HEK293 (cell line): Measurements from ENCODE around the gene GNAI2.
"Not testable (repeated sequence)": the region's sequence is repeated elsewhere in the genome, so short reads cannot be mapped to it uniquely, and the experiment has no call there.

Experiments
- CTCF ChIA-PET: fragments of 350-600 bp; formaldehyde crosslinking; extraction: SDS; loops from one replicate; lab custom pipeline; 2021; ENCODE audit warnings: antibody characterized with exemption; lab: Yijun Ruan, JAX
- POLR2A ChIA-PET: fragments of 300-600 bp; formaldehyde crosslinking; extraction: SDS; loops from one replicate; lab custom pipeline; 2020; ENCODE audit warnings: antibody characterized with exemption, inconsistent platforms; lab: Yijun Ruan, JAX
- H3K27ac ChIP-seq: fragments of 200-500 bp; sonication (Bioruptor generic); 2 replicates; pipeline ENCODE4 v1.5.1; 2014; ENCODE audit warnings: low read depth, low read length, control low read depth, inconsistent platforms; ENCODE audit errors: extremely low read depth
- H3K36me3 ChIP-seq, 2 experiments: fragments of 200-500 bp in 1 of 2; sonication (Bioruptor generic) in 1 of 2; 1 replicate in 1 of 2; 2 replicates in 1 of 2; pipeline ENCODE4 v1.5.1; 2014 to 2017; ENCODE audit warnings: inconsistent platforms in 2 of 2, low read length in 2 of 2; ENCODE audit not compliant: control insufficient read depth in 2 of 2, insufficient read depth in 1 of 2
- H3K4me1 ChIP-seq: fragments of 200-500 bp; sonication (Bioruptor generic); 2 replicates; pipeline ENCODE4 v1.5.1; 2014; ENCODE audit warnings: mild to moderate bottlenecking, low read length, inconsistent platforms; ENCODE audit not compliant: control insufficient read depth, insufficient read depth
- H3K4me3 ChIP-seq: 2 replicates; pipeline ENCODE4 v1.5.1; 2011; ENCODE audit warnings: low read depth, mild to moderate bottlenecking, control low read depth, low read length, moderate library complexity
- H3K9me3 ChIP-seq: fragments of 200-500 bp; sonication (Bioruptor generic); 2 replicates; pipeline ENCODE4 v1.5.1; 2014; ENCODE audit warnings: low read depth, low read length, inconsistent platforms; ENCODE audit not compliant: control insufficient read depth, insufficient read depth
- EGR2 ChIP-seq: fragments of 450-650 bp; formaldehyde crosslinking; IDR thresholded peaks from 2 replicates; pipeline ENCODE4 v1.5.1; 2016; ENCODE audit warnings: low read depth, missing biosample characterization, missing genetic modification characterization
- OSR2 ChIP-seq: fragments of 450-650 bp; formaldehyde crosslinking; IDR thresholded peaks from 2 replicates; pipeline ENCODE4 v1.5.1; 2016; ENCODE audit warnings: missing biosample characterization, missing genetic modification characterization
- OVOL3 ChIP-seq: fragments of 450-650 bp; formaldehyde crosslinking; IDR thresholded peaks from 2 replicates; pipeline ENCODE4 v1.5.1; 2016; ENCODE audit warnings: missing biosample characterization, missing genetic modification characterization
- ZBTB17 ChIP-seq: fragments of 450-650 bp; formaldehyde crosslinking; IDR thresholded peaks from 2 replicates; pipeline ENCODE4 v1.5.1; 2016; ENCODE audit warnings: missing biosample characterization, missing genetic modification characterization
- ZBTB20 ChIP-seq: fragments of 450-650 bp; formaldehyde crosslinking; IDR thresholded peaks from 2 replicates; pipeline ENCODE4 v1.5.1; 2016; ENCODE audit warnings: missing biosample characterization, missing genetic modification characterization
- ZBTB21 ChIP-seq: fragments of 450-650 bp; formaldehyde crosslinking; IDR thresholded peaks from 2 replicates; pipeline ENCODE4 v1.5.1; 2017; ENCODE audit warnings: missing biosample characterization, missing genetic modification characterization
- ZFHX2 ChIP-seq: fragments of 450-650 bp; formaldehyde crosslinking; conservative IDR thresholded peaks from 2 replicates; pipeline ENCODE4 v1.5.1; 2016; ENCODE audit warnings: missing biosample characterization, missing genetic modification characterization
- ZNF600 ChIP-seq: fragments of 450-650 bp; formaldehyde crosslinking; IDR thresholded peaks from 2 replicates; pipeline ENCODE4 v1.5.1; 2016; ENCODE audit warnings: missing biosample characterization, missing genetic modification characterization
- ZNF629 ChIP-seq: fragments of 450-650 bp; formaldehyde crosslinking; IDR thresholded peaks from 2 replicates; pipeline ENCODE4 v1.5.1; 2017; ENCODE audit warnings: missing biosample characterization, missing genetic modification characterization
- TF ChIP-seq, protein P1 (sequence below): fragments of 450-650 bp; formaldehyde crosslinking; IDR thresholded peaks from 2 replicates; pipeline ENCODE4 v1.5.1; 2017; ENCODE audit warnings: missing biosample characterization, missing genetic modification characterization
- TF ChIP-seq, protein P2 (sequence below): fragments of 450-650 bp; formaldehyde crosslinking; IDR thresholded peaks from 2 replicates; pipeline ENCODE4 v1.5.1; 2016; ENCODE audit warnings: missing biosample characterization, missing genetic modification characterization
- TF ChIP-seq, protein P3 (sequence below): fragments of 450-650 bp; formaldehyde crosslinking; IDR thresholded peaks from 2 replicates; pipeline ENCODE4 v1.5.1; 2016; ENCODE audit warnings: missing biosample characterization, missing genetic modification characterization
- TF ChIP-seq, protein P4 (sequence below): fragments of 450-650 bp; formaldehyde crosslinking; IDR thresholded peaks from 2 replicates; pipeline ENCODE4 v1.5.1; 2016; ENCODE audit warnings: missing biosample characterization, missing genetic modification characterization
- TF ChIP-seq, protein P5 (sequence below): fragments of 450-650 bp; formaldehyde crosslinking; IDR thresholded peaks from 2 replicates; pipeline ENCODE4 v1.5.1; 2016; ENCODE audit warnings: missing biosample characterization, missing genetic modification characterization, low read depth
- TF ChIP-seq, protein P6 (sequence below): fragments of 450-650 bp; formaldehyde crosslinking; IDR thresholded peaks from 2 replicates; pipeline ENCODE4 v1.5.1; 2016; ENCODE audit warnings: missing biosample characterization, missing genetic modification characterization

The GNAI2 gene

DNA sequence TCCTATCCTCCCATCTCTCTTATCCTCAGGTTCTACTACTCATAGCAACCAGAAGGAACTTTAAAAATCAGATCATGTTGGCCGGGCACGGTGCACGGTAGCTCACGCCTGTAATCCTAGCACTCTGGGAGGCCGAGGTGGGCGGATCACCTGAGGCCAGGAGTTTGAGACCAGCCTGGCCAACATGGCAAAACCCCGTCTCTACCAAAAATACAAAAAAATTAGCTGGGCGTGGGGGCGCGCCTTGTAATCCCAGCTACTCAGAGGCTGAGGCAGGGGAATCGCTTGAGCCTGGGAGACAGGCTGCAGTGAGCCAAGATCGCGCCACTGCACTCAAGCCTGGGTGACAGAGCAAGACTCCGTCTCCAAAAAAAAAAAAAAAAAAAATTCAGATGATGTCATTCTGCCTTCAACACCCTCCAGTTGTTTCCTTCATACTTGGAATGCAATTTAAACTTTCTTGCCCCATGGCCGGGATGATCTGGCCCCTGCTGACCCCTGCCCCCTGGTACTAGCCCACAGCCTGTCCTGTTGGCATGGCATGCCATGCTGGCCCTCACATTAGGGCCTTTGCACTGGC lies 7.7 kb upstream of the GNAI2 start:
- TF ChIP-seq, protein P1, sequence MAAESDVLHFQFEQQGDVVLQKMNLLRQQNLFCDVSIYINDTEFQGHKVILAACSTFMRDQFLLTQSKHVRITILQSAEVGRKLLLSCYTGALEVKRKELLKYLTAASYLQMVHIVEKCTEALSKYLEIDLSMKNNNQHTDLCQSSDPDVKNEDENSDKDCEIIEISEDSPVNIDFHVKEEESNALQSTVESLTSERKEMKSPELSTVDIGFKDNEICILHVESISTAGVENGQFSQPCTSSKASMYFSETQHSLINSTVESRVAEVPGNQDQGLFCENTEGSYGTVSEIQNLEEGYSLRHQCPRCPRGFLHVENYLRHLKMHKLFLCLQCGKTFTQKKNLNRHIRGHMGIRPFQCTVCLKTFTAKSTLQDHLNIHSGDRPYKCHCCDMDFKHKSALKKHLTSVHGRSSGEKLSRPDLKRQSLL (tag by site-specific recombination) = peak; percentile 57; the same call in 1 of the 2 replicates
- TF ChIP-seq, protein P2, sequence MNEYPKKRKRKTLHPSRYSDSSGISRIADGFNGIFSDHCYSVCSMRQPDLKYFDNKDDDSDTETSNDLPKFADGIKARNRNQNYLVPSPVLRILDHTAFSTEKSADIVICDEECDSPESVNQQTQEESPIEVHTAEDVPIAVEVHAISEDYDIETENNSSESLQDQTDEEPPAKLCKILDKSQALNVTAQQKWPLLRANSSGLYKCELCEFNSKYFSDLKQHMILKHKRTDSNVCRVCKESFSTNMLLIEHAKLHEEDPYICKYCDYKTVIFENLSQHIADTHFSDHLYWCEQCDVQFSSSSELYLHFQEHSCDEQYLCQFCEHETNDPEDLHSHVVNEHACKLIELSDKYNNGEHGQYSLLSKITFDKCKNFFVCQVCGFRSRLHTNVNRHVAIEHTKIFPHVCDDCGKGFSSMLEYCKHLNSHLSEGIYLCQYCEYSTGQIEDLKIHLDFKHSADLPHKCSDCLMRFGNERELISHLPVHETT (tag by site-specific recombination) = 0 out of 2 replicates have a peak, but pooled peaks have one; percentile 12
- TF ChIP-seq ZNF629 (tag by site-specific recombination) (peak; percentile 76), ZBTB20 (tag by site-specific recombination) (0 out of 2 replicates have a peak, but pooled peaks have one; percentile 42), OVOL3 (tag by site-specific recombination) (0 out of 2 replicates have a peak, but pooled peaks have one; percentile 0), OSR2 (tag by site-specific recombination) (peak; percentile 46), ZFHX2 (tag by site-specific recombination) (peak; percentile 73), EGR2 (peak; percentile 64), ZBTB17 (peak; percentile 66), ZBTB21 (tag by site-specific recombination) (peak; percentile 58; the same call in 1 of the 2 replicates), ZNF600 (peak; percentile 29; the same call in 1 of the 2 replicates)
- TF ChIP-seq, protein P3, sequence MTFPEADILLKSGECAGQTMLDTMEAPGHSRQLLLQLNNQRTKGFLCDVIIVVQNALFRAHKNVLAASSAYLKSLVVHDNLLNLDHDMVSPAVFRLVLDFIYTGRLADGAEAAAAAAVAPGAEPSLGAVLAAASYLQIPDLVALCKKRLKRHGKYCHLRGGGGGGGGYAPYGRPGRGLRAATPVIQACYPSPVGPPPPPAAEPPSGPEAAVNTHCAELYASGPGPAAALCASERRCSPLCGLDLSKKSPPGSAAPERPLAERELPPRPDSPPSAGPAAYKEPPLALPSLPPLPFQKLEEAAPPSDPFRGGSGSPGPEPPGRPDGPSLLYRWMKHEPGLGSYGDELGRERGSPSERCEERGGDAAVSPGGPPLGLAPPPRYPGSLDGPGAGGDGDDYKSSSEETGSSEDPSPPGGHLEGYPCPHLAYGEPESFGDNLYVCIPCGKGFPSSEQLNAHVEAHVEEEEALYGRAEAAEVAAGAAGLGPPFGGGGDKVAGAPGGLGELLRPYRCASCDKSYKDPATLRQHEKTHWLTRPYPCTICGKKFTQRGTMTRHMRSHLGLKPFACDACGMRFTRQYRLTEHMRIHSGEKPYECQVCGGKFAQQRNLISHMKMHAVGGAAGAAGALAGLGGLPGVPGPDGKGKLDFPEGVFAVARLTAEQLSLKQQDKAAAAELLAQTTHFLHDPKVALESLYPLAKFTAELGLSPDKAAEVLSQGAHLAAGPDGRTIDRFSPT (tag by site-specific recombination) = 0 out of 2 replicates have a peak, but pooled peaks have one; percentile 52
- TF ChIP-seq, protein P4, sequence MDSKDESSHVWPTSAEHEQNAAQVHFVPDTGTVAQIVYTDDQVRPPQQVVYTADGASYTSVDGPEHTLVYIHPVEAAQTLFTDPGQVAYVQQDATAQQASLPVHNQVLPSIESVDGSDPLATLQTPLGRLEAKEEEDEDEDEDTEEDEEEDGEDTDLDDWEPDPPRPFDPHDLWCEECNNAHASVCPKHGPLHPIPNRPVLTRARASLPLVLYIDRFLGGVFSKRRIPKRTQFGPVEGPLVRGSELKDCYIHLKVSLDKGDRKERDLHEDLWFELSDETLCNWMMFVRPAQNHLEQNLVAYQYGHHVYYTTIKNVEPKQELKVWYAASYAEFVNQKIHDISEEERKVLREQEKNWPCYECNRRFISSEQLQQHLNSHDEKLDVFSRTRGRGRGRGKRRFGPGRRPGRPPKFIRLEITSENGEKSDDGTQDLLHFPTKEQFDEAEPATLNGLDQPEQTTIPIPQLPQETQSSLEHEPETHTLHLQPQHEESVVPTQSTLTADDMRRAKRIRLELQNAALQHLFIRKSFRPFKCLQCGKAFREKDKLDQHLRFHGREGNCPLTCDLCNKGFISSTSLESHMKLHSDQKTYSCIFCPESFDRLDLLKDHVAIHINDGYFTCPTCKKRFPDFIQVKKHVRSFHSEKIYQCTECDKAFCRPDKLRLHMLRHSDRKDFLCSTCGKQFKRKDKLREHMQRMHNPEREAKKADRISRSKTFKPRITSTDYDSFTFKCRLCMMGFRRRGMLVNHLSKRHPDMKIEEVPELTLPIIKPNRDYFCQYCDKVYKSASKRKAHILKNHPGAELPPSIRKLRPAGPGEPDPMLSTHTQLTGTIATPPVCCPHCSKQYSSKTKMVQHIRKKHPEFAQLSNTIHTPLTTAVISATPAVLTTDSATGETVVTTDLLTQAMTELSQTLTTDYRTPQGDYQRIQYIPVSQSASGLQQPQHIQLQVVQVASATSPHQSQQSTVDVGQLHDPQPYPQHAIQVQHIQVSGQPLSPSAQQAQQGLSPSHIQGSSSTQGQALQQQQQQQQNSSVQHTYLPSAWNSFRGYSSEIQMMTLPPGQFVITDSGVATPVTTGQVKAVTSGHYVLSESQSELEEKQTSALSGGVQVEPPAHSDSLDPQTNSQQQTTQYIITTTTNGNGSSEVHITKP = peak; percentile 83
- TF ChIP-seq, protein P5, sequence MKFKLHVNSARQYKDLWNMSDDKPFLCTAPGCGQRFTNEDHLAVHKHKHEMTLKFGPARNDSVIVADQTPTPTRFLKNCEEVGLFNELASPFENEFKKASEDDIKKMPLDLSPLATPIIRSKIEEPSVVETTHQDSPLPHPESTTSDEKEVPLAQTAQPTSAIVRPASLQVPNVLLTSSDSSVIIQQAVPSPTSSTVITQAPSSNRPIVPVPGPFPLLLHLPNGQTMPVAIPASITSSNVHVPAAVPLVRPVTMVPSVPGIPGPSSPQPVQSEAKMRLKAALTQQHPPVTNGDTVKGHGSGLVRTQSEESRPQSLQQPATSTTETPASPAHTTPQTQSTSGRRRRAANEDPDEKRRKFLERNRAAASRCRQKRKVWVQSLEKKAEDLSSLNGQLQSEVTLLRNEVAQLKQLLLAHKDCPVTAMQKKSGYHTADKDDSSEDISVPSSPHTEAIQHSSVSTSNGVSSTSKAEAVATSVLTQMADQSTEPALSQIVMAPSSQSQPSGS = peak; percentile 90
- TF ChIP-seq, protein P6, sequence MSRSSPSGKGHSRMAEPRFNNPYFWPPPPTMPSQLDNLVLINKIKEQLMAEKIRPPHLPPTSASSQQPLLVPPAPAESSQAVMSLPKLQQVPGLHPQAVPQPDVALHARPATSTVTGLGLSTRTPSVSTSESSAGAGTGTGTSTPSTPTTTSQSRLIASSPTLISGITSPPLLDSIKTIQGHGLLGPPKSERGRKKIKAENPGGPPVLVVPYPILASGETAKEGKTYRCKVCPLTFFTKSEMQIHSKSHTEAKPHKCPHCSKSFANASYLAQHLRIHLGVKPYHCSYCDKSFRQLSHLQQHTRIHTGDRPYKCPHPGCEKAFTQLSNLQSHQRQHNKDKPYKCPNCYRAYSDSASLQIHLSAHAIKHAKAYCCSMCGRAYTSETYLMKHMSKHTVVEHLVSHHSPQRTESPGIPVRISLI = peak; percentile 89
- Histone ChIP-seq H3K4me3 (peak overlapping the region; percentile 55), H3K27ac (peak overlapping the region; percentile 60; the same call in 1 of the 2 replicates)
- ChIA-PET POLR2A (interaction anchor here (0.9 to 2.1 kb wide), 4 partner anchors 8 to 22 kb away, joined by 3 to 9 read pairs (median 4); partner anchors contain the start of gene GNAI2), CTCF (interaction anchor here (0.6 to 17.6 kb wide), 11 partner anchors 11 to 142 kb away, joined by 3 to 237 read pairs (median 4); partner anchors contain the start of gene GNAT1)
- not testable (repeated sequence) for H3K9me3 ChIP-seq, H3K4me1 ChIP-seq, H3K36me3 ChIP-seq
